Measurements from ENCODE around the gene LYRM4.
"Not testable (repeated sequence)": the region's sequence is repeated elsewhere in the genome, so short reads cannot be mapped to it uniquely, and the experiment has no call there.

Gene LYRM4

DNA sequence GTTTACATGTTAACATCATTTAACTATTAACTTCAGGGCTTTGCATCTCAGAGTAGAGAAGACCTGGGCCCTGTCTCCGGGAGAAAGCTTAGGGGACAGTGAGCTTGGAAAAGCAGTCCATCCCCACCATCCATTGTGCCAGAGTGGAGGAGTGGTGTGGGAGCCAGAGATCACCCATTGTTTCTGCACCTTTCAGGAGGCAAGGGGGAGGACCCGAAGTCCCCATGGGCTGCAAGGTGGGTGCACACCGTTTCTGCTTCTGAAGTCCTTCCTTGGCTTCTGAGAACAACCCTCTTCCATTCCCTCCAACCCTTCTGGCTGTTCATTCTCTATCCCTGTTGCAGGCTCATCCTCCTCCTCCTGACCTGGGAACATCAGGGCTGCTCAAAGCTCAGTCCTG lies 179.6 kb downstream of the LYRM4 start:
- no peak for DNase-seq (ENCODE audit: low spot score)

DNA sequence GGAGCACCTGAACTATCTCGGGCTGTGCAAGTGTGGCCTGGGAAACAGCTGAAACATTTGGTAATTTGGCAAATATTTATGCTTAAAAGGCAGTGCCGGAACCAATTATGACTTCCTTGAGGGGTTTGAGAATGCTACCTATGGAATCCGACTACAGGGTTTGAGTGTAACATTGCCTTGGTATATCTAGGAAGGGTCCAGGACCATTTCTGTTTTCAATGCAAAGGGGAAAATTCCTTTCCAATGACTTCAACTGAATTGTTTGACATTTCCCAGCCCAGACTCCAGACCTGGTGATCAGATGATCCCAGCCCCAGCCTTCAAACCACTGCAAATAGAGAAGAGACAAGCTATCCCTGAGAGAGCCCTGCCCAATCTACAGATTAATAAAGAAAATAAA lies 180.2 kb downstream of the LYRM4 start:
- DNase-seq (ENCODE audit: low spot score): no peak

DNA sequence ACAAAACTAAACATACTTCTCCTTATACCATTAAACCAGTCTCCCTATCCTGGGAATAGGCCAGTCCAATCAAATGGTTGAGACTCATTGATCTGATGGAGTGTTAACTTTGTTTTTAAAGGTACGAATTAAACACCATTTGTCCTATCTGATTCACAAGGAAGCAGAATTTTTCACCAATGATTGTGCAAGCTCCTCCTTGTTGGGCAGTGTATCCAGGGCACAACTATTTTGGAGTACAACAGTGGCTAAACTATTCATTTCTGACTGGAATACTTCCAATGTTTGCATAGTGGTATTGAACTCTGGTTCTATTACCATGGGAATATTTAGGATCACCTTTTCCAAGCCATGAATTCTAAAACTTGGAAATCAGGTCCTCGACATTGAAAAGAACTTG lies 181.1 kb downstream of the LYRM4 start:
- DNase-seq (ENCODE audit: low spot score): no peak

DNA sequence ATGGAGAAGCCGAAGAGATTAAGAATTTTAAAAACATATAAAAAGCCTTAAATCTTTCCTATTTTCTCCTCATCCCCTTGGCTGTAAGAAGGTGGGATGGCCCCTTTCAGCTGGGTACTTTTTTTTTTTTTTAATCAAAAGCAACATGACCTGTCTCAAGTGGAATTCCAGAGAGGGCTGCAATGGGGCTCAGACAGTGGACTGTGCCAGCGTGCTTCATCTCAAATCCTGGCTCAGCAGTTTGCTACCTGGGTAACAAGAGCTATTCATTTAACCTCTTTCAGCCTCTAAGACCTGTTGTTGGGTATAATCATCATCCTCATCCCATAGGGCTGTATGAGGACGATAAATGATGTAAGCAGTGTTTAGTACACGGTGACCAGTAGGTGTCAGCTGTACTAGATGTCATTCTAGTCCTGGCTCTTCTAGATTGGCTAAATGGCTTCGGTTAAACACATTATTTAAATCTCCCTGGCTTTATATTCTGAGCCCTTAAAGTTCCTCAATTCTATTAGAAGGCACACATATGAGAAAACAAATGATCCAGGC lies 182.6 kb downstream of the LYRM4 start:
- DNase-seq (ENCODE audit: low spot score): peak; percentile 29

DNA sequence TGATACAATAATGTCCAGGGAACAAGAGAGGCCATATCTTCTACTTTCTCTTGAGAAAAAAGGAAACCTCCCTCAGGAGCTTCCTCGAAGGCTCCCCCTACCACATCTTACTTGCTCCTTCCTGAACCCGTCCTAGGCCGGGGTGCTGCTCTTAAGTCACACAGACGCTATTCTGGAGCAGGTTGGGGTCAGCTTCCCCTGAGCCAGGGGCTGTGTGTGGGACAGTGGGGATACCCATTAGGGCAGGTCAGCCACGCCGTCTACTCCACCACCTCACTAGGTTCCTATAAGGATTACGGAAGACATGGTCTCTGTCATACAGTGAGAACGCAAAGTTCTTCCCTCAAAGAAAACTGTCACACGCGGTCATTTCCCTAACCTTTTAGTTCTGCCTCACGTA lies 183.8 kb downstream of the LYRM4 start:
- DNase-seq (ENCODE audit: low spot score): no peak

DNA sequence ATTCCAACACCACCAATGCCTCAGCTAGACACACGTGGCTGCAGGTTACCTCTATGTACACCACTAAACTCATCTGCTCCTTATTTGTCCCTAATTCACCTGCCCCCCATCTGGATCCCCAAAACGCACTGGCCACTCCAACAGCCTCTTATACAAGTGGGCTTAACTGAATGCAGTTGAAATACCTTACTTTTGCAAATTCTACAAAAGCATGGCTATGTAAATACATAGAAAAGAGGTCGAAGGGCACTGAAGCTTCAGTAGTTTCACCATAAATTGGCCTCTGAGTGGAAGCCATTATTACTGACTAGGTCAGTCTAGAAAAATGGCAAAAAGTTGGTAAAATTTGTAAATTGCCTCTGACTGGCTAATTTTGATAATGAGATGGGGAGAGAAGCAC lies 186.8 kb downstream of the LYRM4 start:
- DNase-seq (ENCODE audit: low spot score): no peak

DNA sequence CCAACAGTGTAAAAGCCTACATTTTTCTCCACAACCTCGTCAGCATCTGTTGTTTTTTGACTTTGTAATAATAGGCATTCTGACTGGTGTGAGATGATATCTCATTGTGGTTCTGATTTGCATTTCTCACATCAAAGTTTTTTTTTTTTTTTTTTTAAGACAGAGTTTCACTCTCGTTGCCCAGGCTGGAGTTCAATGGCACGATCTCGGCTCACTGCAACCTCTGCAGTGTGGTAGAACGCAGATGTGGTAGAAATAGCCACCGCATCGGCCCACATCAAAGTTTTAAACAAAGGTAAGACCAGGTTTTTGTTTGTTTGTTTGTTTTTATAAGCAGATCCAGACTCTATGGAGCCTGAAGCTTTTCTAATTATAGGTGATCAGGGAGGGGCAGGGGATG lies 188.3 kb downstream of the LYRM4 start:
- no peak for DNase-seq (ENCODE audit: low spot score)

DNA sequence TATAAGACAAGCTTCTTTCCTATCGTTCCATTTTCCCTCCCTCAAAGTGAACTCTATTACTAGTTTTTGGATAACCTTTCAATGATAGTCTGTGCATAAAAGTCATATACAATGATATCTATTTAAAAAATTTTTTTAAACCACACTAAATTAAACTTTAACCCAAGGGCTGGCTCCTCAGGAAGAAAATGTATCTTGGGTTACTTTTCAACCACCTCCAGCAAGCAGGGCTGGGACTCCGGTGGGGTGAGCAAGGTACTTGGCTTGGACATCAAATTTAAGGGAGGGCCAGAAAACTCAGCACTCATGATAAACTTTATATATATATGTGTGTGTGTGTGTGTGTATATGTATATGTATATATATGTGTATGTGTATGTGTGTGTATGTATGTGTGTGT lies 189.5 kb downstream of the LYRM4 start:
- peak; percentile 64 for DNase-seq (ENCODE audit: low spot score)

DNA sequence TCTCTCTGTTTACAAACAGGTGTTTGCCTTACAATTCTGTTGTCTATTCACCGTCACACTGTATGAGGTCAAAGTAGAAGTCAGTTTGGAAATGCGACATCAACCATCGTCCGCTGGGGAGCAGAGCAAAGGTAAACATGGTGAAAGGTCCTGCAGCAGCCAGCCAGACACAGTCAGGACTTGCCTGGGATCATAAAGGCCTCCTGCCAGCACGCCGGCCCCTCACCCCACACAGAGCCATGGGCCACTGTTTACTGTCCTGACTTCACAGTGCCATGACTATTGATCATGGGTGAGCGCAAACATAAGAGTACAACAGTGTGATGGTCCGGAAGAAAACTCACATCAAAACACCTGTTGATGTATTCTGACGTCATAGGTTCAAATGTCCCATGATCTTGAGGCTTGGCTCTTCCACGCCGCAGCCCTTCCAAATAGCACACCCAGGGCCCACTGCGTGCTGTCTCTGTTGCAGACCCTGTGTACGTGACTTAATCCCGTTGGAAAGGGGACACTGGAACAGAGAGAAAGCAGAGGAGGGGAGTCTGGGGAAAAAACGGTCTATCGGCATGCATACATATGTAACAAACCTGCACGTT lies 192.5 kb downstream of the LYRM4 start:
- DNase-seq (ENCODE audit: low spot score): no peak

DNA sequence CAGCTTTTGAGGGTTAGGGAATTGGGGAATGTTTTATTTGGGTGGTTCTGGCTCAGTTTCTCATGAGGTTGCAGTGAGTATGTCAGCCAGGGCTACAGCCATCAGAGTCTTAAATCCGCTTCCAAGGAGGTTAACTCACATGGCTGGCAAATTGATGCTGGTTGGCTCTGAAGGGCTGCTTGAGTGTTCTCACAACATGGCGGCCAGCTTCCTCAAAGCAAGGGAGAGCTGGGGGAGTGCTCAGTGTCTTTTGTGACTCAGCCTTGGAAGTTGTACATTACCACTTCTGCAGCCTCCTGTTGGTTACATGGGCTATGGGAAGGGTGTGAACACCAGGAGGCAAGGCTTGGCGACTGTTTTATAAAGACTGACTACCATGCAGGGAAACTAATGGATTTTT lies 193.4 kb downstream of the LYRM4 start:
- DNase-seq (ENCODE audit: low spot score): no peak

DNA sequence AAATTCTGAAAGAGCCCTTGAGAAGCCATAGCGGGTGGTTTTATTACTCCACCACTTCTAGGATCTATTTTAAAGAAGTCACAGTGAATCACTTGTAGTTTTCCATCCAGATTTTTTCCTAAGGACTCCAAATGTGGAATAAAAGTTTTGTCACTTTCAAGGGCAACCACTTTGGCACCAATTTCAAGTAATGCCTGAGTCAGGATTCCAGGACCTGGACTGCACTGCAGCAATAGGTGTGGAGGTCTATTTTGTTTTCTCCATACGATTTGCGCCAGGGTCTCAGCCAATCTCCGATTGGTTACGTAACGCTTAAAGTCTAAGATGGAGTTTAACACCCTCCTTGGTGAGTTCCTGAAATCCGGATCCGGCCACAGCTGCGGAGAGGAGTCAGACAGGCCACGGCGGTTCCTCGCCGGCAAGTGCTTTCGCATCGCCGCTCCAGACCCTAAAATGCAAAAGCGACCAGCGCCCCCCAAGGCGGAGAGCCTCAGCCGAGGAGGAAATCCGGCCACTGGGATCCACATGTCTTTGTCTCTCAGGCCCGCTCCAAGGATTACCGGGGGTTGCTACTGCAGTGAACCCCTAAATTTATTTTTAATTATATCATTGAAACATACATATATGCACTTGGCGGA lies 194.2 kb downstream of the LYRM4 start:
- no peak for DNase-seq (ENCODE audit: low spot score)

DNA sequence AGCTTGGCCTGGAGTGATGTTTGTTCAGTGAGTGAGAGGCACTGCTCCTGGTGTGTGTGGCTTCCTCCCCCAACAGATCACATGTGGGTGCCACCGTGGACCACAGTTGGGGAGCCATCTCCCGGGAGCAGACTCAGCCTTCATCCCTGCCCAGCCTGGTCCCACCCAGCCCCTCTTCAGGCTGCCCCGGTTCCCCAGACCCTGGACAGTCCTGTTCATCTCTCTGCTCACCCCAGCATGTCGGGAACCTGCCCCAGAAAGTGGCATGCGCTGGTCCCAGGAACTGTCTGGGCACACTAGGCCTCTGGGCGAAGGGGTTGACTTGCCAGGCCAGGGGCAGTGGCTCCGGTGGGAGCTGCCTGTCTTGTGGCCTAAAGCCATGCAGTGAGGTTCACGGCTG lies 197.1 kb downstream of the LYRM4 start:
- DNase-seq (ENCODE audit: low spot score): no peak

DNA sequence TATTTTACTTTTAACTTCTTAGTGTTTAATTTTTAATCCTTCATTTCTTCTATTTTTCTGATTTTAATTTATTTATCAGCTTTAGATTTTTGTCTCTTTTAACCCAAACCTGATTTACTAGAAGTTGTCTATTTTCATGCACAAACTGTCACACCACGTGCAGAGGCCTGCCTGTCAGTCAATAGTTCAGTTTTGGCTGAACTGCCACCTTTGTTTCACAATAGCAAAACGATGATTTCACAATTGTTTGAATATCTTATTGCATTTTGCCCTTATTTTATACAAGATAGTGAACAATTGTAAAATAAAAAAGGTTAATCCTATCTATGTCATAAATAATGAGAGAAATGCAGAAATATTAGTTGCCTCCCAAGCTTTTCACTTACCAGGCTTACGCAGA lies 199.6 kb downstream of the LYRM4 start:
- DNase-seq (ENCODE audit: low spot score): no peak

DNA sequence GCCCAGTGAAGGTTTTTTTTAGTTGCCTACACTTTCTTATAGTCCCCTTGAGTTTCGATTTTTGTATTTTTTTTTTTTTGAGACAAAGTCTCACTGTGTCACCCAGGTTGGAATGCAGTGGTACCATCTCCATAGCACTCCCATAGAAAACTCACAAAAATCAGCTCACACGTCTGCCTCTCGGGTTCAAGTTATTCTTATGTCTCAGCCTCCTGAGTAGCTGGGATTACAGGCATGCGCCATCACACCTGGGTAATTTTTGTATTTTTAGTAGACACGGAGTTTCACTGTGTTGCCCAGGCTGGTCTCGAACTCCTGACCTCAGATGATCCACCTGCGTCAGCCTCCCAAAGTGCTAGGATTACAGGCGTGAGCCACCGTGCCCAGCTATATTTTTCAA lies 200.3 kb downstream of the LYRM4 start:
- DNase-seq (ENCODE audit: low spot score): not testable (repeated sequence)

DNA sequence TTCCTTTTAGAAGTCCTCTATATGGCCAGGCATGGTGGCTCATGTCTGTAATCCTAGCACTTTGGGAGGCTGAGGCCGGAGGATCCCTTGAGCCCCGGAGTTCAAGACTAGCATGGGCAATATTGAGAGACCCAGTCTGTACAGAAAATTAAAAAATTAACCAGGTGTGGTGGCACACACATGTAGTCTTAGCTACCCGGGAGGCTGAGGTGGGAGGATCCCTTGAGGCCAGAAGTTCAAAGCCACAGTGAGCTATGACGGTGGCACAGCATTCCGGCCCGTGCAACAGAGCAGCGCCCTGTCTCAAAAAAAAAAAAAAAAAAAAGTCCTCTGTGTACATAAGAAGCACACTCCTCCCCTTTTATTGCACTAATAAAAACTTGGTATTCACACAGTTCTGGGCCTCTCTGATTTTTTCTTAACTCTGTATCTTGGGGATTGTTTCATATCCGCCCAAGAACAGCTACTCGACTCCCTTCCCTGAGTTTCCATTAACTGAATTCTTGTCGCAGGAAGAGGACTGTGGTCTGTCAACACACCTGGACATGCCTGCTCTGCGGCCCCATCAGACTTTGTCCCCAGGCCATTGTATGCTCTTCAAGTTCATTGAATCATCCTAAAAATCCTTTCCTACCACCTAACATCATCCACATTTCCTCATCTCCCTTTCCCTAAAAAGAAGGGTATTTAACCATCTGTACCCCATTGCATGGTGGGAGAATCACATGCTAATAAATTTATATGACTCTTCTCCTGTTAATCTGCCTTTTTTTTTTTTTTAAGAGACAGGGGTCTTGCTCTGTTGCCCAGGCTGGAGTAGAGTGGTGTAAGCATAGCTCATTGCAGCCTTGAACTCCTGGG lies 201.5 kb downstream of the LYRM4 start:
- DNase-seq (ENCODE audit: low spot score): no peak

Data from kidney tubule cell (primary cell).